ENCODE results near the gene ABI3BP.

DNA sequence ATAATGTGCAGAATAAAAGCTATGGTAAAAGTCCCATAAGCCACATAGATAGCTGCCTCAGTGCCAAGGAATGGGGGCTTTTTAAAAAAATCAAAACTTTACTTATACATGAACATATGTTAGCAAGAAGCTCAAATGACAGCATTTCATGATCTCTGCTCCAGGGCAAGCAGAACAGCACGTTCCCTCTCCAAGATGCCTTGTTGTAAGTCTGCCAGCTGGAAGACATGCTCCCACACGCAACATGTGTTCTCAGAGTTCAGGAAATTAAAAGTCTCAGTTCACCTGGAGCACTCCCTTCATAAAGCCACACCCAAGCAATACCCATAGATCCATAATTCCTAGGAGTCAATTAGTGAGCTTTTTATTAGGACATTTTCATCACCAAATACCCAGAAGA, 52.2 kb downstream of the ABI3BP start:
- TF ChIP-seq, protein P1, sequence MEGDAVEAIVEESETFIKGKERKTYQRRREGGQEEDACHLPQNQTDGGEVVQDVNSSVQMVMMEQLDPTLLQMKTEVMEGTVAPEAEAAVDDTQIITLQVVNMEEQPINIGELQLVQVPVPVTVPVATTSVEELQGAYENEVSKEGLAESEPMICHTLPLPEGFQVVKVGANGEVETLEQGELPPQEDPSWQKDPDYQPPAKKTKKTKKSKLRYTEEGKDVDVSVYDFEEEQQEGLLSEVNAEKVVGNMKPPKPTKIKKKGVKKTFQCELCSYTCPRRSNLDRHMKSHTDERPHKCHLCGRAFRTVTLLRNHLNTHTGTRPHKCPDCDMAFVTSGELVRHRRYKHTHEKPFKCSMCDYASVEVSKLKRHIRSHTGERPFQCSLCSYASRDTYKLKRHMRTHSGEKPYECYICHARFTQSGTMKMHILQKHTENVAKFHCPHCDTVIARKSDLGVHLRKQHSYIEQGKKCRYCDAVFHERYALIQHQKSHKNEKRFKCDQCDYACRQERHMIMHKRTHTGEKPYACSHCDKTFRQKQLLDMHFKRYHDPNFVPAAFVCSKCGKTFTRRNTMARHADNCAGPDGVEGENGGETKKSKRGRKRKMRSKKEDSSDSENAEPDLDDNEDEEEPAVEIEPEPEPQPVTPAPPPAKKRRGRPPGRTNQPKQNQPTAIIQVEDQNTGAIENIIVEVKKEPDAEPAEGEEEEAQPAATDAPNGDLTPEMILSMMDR (IDR thresholded peaks at IDR 0.05) = no peak
- TF ChIP-seq POLR2AphosphoS5 (IDR thresholded peaks at IDR 0.05) = no peak

Data from transverse colon (tissue), 4 donors.